ENCODE data around the gene MTTP. TPM values are rescaled to one million over a fixed set of nuclear protein-coding genes. Genes with fewer than 3 reads are reported as not detected.

MTTP gene
- total RNA-seq, 1 donor from 2014 or later, result 11.1 TPM

GRCh38 chr4:99571883-99572282, 2.7 kb upstream of the MTTP start:
- no peak for TF ChIP-seq CTCF (conservative IDR thresholded peaks at IDR 0.05)
- DNase-seq (ENCODE audit: low read depth, low spot score), result no peak
- Mint-ChIP-seq H3K36me3 (ENCODE audit: low read depth) (peaks cover 2% of the 10 kb centered on the region), H3K9me3 (no peaks in the 10 kb centered on the region), H3K4me1 (peaks cover 11% of the 10 kb centered on the region), H3K27ac (ENCODE audit: unreplicated experiment) (no peak overlapping the region), H3K27me3 (ENCODE audit: low read depth) (peaks cover 12% of the 10 kb centered on the region), H3K4me3 (no peak overlapping the region)

GRCh38 chr4:99572527-99573240, 1.9 kb upstream of the MTTP start:
- no peak overlapping the region for H3K27ac Mint-ChIP-seq (ENCODE audit: unreplicated experiment)
- TF ChIP-seq CTCF (conservative IDR thresholded peaks at IDR 0.05), result no peak
- no peak overlapping the region for H3K4me3 Mint-ChIP-seq
- H3K9me3 Mint-ChIP-seq, result no peaks in the 10 kb centered on the region
- peaks cover 11% of the 10 kb centered on the region for H3K4me1 Mint-ChIP-seq
- peaks cover 4% of the 10 kb centered on the region for H3K36me3 Mint-ChIP-seq (ENCODE audit: low read depth)
- DNase-seq (ENCODE audit: low read depth, low spot score), result no peak
- peaks cover 10% of the 10 kb centered on the region for H3K27me3 Mint-ChIP-seq (ENCODE audit: low read depth)

- peaks cover 11% of the 10 kb centered on the region for H3K4me1 Mint-ChIP-seq
- peak overlapping the region; percentile 75 for H3K4me3 Mint-ChIP-seq
- H3K27me3 Mint-ChIP-seq (ENCODE audit: low read depth), result peaks cover 6% of the 10 kb centered on the region
- no peaks in the 10 kb centered on the region for H3K9me3 Mint-ChIP-seq
- no peak for TF ChIP-seq CTCF (conservative IDR thresholded peaks at IDR 0.05)
- no peak for DNase-seq (ENCODE audit: low read depth, low spot score)
- H3K27ac Mint-ChIP-seq (ENCODE audit: unreplicated experiment), result no peak overlapping the region
- H3K36me3 Mint-ChIP-seq (ENCODE audit: low read depth), result peaks cover 4% of the 10 kb centered on the region
Measured at GRCh38 chr4:99573735-99574368, 772 bp upstream of the MTTP start.

- Mint-ChIP-seq H3K27me3 (ENCODE audit: low read depth) (peaks cover 2% of the 10 kb centered on the region), H3K36me3 (ENCODE audit: low read depth) (peaks cover 4% of the 10 kb centered on the region), H3K27ac (ENCODE audit: unreplicated experiment) (no peak overlapping the region), H3K4me3 (no peak overlapping the region), H3K4me1 (peaks cover 11% of the 10 kb centered on the region), H3K9me3 (no peaks in the 10 kb centered on the region)
- DNase-seq (ENCODE audit: low read depth, low spot score), result no peak
- no peak for TF ChIP-seq CTCF (conservative IDR thresholded peaks at IDR 0.05)
Measured at GRCh38 chr4:99578714-99579113, 4.1 kb downstream of the MTTP start.

- H3K9me3 Mint-ChIP-seq, result no peaks in the 10 kb centered on the region
- H3K4me3 Mint-ChIP-seq, result no peak overlapping the region
- no peak for DNase-seq (ENCODE audit: low read depth, low spot score)
- no peak for TF ChIP-seq CTCF (conservative IDR thresholded peaks at IDR 0.05)
- no peak overlapping the region for H3K27ac Mint-ChIP-seq (ENCODE audit: unreplicated experiment)
- H3K4me1 Mint-ChIP-seq, result no peaks in the 10 kb centered on the region
- H3K27me3 Mint-ChIP-seq (ENCODE audit: low read depth), result peaks cover 2% of the 10 kb centered on the region
- no peaks in the 10 kb centered on the region for H3K36me3 Mint-ChIP-seq (ENCODE audit: low read depth)
Measured at GRCh38 chr4:99585516-99585915, 10.9 kb downstream of the MTTP start.

All from neural crest cell (in vitro differentiated cells).